ENCODE measurements around the gene TMEM167B. TPM values are rescaled to one million over a fixed set of nuclear protein-coding genes. Genes with fewer than 3 reads are reported as not detected.

TMEM167B gene
- total RNA-seq, 2 donors from 2014 or later = 26.8 to 51.9 TPM

- Mint-ChIP-seq H3K9me3 (no peaks in the 10 kb centered on the region), H3K4me1 (no peaks in the 10 kb centered on the region)
- ATAC-seq (replicated peaks) = no peak
Measured at GRCh38 chr1:109067883-109068282, 22.7 kb upstream of the TMEM167B start.

GRCh38 chr1:109069294-109069693 is 21.3 kb upstream of the TMEM167B start:
- Mint-ChIP-seq H3K36me3 (ENCODE audit: low read depth) (peaks cover 88% of the 10 kb centered on the region), H3K27me3 (no peaks in the 10 kb centered on the region)

More at GRCh38 chr1:109067883-109068282, 22.7 kb upstream of the TMEM167B start:
- Mint-ChIP-seq H3K27ac (no peak overlapping the region), H3K4me3 (no peak overlapping the region), H3K27me3 (no peaks in the 10 kb centered on the region), H3K36me3 (ENCODE audit: low read depth) (peaks cover 84% of the 10 kb centered on the region)

GRCh38 chr1:109075531-109076490 is 14.8 kb upstream of the TMEM167B start, which contains the start of gene TAF13:
Gene TAF13 (minus strand): TSS chr1:109076003. CDS start chr1:109075947, 56 bp downstream.
- ATAC-seq (replicated peaks) = peak; percentile 100
- H3K27ac Mint-ChIP-seq = peak within 1 kb of the TSS; percentile 99
- no peaks in the 10 kb centered on the region for H3K9me3 Mint-ChIP-seq
- H3K27me3 Mint-ChIP-seq = no peaks in the 10 kb centered on the region
- peak within 1 kb of the TSS; percentile 94 for H3K4me3 Mint-ChIP-seq
- peaks cover 33% of the 10 kb centered on the region for H3K36me3 Mint-ChIP-seq (ENCODE audit: low read depth)
- H3K4me1 Mint-ChIP-seq = peaks cover 4% of the 10 kb centered on the region

More at GRCh38 chr1:109069294-109069693, 21.3 kb upstream of the TMEM167B start:
- H3K9me3 Mint-ChIP-seq = no peaks in the 10 kb centered on the region
- H3K4me1 Mint-ChIP-seq = no peaks in the 10 kb centered on the region
- ATAC-seq (replicated peaks) = no peak
- no peak overlapping the region for H3K4me3 Mint-ChIP-seq
- no peak overlapping the region for H3K27ac Mint-ChIP-seq

GRCh38 chr1:109078317-109078716 is 12.2 kb upstream of the TMEM167B start:
- H3K9me3 Mint-ChIP-seq = no peaks in the 10 kb centered on the region
- peaks cover 4% of the 10 kb centered on the region for H3K4me1 Mint-ChIP-seq
- no peaks in the 10 kb centered on the region for H3K27me3 Mint-ChIP-seq
- no peak for ATAC-seq (replicated peaks)
- peaks cover 18% of the 10 kb centered on the region for H3K36me3 Mint-ChIP-seq (ENCODE audit: low read depth)
- no peak overlapping the region for H3K4me3 Mint-ChIP-seq
- no peak overlapping the region for H3K27ac Mint-ChIP-seq

GRCh38 chr1:109079240-109079622 is 11.3 kb upstream of the TMEM167B start:
- Mint-ChIP-seq H3K4me1 (peaks cover 4% of the 10 kb centered on the region), H3K36me3 (ENCODE audit: low read depth) (peaks cover 8% of the 10 kb centered on the region), H3K4me3 (no peak overlapping the region), H3K9me3 (no peaks in the 10 kb centered on the region), H3K27ac (no peak overlapping the region), H3K27me3 (no peaks in the 10 kb centered on the region)
- no peak for ATAC-seq (replicated peaks)

GRCh38 chr1:109080441-109081082 is 10.0 kb upstream of the TMEM167B start:
- H3K27ac Mint-ChIP-seq = peak overlapping the region; percentile 28
- peaks cover 4% of the 10 kb centered on the region for H3K4me1 Mint-ChIP-seq
- no peaks in the 10 kb centered on the region for H3K27me3 Mint-ChIP-seq
- no peak for ATAC-seq (replicated peaks)
- H3K36me3 Mint-ChIP-seq (ENCODE audit: low read depth) = peaks cover 6% of the 10 kb centered on the region
- H3K9me3 Mint-ChIP-seq = no peaks in the 10 kb centered on the region
- no peak overlapping the region for H3K4me3 Mint-ChIP-seq

- H3K36me3 Mint-ChIP-seq (ENCODE audit: low read depth) = no peaks in the 10 kb centered on the region
- peaks cover 4% of the 10 kb centered on the region for H3K4me1 Mint-ChIP-seq
- ATAC-seq (replicated peaks) = no peak
- H3K9me3 Mint-ChIP-seq = no peaks in the 10 kb centered on the region
- H3K27ac Mint-ChIP-seq = no peak overlapping the region
- no peak overlapping the region for H3K4me3 Mint-ChIP-seq
- H3K27me3 Mint-ChIP-seq = no peaks in the 10 kb centered on the region
Measured at GRCh38 chr1:109083501-109083900, 7.1 kb upstream of the TMEM167B start.

- peaks cover 4% of the 10 kb centered on the region for H3K4me1 Mint-ChIP-seq
- H3K9me3 Mint-ChIP-seq = no peaks in the 10 kb centered on the region
- no peaks in the 10 kb centered on the region for H3K27me3 Mint-ChIP-seq
- H3K36me3 Mint-ChIP-seq (ENCODE audit: low read depth) = no peaks in the 10 kb centered on the region
- no peak for ATAC-seq (replicated peaks)
- no peak overlapping the region for H3K4me3 Mint-ChIP-seq
- no peak overlapping the region for H3K27ac Mint-ChIP-seq
Measured at GRCh38 chr1:109083923-109084322, 6.6 kb upstream of the TMEM167B start.

- Mint-ChIP-seq H3K27me3 (no peaks in the 10 kb centered on the region), H3K9me3 (no peaks in the 10 kb centered on the region), H3K36me3 (ENCODE audit: low read depth) (no peaks in the 10 kb centered on the region), H3K4me1 (peaks cover 4% of the 10 kb centered on the region), H3K4me3 (no peak overlapping the region), H3K27ac (no peak overlapping the region)
- peak; percentile 63 for ATAC-seq (replicated peaks)
Measured at GRCh38 chr1:109084563-109085517, 5.7 kb upstream of the TMEM167B start.

- Mint-ChIP-seq H3K36me3 (ENCODE audit: low read depth) (peaks cover 34% of the 10 kb centered on the region), H3K27me3 (no peaks in the 10 kb centered on the region), H3K4me3 (peak overlapping the region; percentile 96), H3K4me1 (peaks cover 17% of the 10 kb centered on the region), H3K9me3 (no peaks in the 10 kb centered on the region), H3K27ac (peak overlapping the region; percentile 98)
- no peak for ATAC-seq (replicated peaks)
Measured at GRCh38 chr1:109089242-109090015, 1.1 kb upstream of the TMEM167B start.

- Mint-ChIP-seq H3K4me1 (peaks cover 17% of the 10 kb centered on the region), H3K27me3 (no peaks in the 10 kb centered on the region)
Measured at GRCh38 chr1:109091078-109091838, 694 bp downstream of the TMEM167B start.

GRCh38 chr1:109091839-109092193 is 1.3 kb downstream of the TMEM167B start:
- peak; percentile 34 for ATAC-seq (replicated peaks)
- H3K27me3 Mint-ChIP-seq = no peaks in the 10 kb centered on the region
- peaks cover 58% of the 10 kb centered on the region for H3K36me3 Mint-ChIP-seq (ENCODE audit: low read depth)
- peaks cover 17% of the 10 kb centered on the region for H3K4me1 Mint-ChIP-seq
- H3K27ac Mint-ChIP-seq = peak overlapping the region; percentile 98
- H3K4me3 Mint-ChIP-seq = peak overlapping the region; percentile 96
- no peaks in the 10 kb centered on the region for H3K9me3 Mint-ChIP-seq

More at GRCh38 chr1:109091078-109091838, 694 bp downstream of the TMEM167B start:
- peak overlapping the region; percentile 98 for H3K27ac Mint-ChIP-seq
- H3K36me3 Mint-ChIP-seq (ENCODE audit: low read depth) = peaks cover 53% of the 10 kb centered on the region
- H3K9me3 Mint-ChIP-seq = no peaks in the 10 kb centered on the region
- peak; percentile 61 for ATAC-seq (replicated peaks)
- peak overlapping the region; percentile 96 for H3K4me3 Mint-ChIP-seq

GRCh38 chr1:109094377-109094803 is 3.8 kb downstream of the TMEM167B start:
- peaks cover 69% of the 10 kb centered on the region for H3K36me3 Mint-ChIP-seq (ENCODE audit: low read depth)
- H3K9me3 Mint-ChIP-seq = no peaks in the 10 kb centered on the region
- H3K27me3 Mint-ChIP-seq = no peaks in the 10 kb centered on the region
- no peak for ATAC-seq (replicated peaks)
- H3K4me3 Mint-ChIP-seq = no peak overlapping the region
- peaks cover 17% of the 10 kb centered on the region for H3K4me1 Mint-ChIP-seq
- no peak overlapping the region for H3K27ac Mint-ChIP-seq

Measured in activated T-helper 17 cell treated with anti-CD3 and anti-CD28 coated beads, Interleukin-2, amount 50 U/mL, for 72 hours (primary cell).